Stimulated activated CD8-positive, alpha-beta memory T cell treated with anti-CD3 and anti-CD28 coated beads, Interleukin-12 subunit alpha, Interleukin-12 subunit beta, amount 100 ng/mL, for 1 hour (primary cell): Measurements from ENCODE around the gene ZNF648.
A peak's percentile ranks its signal among the peaks of the same experiment; 100 is the strongest.
"Not testable (repeated sequence)": the region's sequence is repeated elsewhere in the genome, so short reads cannot be mapped to it uniquely, and the experiment has no call there.

Source experiments
- DNase-seq: peaks from one replicate; pipeline ENCODE4 v3.0.0-alpha.2; 2020; ENCODE audit warnings: low read depth

Gene ZNF648, protein sequence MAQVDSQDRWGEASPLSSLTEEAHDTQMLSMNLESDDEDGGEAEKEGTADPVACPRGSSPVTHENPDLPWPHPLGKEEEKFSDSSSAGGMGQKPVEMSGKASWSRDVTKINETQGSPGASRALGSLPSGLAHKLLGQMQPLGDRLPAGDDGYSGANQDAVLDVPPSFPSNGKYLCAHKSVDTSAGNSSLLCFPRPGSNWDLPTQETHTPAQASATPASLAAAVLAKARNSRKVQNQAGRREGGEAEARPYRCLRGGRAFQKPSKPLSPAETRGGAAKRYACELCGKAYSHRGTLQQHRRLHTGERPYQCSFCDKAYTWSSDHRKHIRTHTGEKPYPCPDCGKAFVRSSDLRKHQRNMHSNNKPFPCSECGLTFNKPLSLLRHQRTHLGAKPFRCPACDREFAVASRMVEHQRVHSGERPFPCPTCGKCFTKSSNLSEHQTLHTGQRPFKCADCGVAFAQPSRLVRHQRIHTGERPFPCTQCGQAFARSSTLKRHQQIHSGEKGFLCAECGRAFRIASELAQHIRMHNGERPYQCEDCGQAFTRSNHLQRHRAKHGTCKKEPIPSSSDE

DNA sequence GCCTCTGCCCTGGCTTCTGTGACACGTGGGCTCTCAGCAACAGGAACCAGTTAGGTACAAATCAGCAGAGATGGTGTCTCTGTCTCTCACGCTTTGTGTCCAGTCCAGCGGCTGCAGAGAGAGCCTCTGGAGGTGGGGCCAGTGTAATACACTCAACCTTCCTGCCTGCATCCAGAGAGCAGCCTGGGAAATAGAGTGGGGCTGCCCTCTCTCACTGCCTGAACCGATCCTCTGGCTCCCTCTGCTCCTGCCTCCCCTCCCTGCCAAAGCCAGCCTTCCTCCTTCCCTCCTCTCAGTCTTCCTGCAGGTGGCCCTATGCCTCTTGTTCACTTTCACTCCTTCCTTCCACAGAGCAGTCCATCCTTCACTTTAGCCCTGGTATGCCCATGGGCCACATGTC lies at the start of gene ZNF648:
Gene ZNF648 (minus strand): TSS at position 119 of the 400 bp plus-strand sequence. CDS start 3,702 bp downstream, outside the sequence.
- no peak for DNase-seq

DNA sequence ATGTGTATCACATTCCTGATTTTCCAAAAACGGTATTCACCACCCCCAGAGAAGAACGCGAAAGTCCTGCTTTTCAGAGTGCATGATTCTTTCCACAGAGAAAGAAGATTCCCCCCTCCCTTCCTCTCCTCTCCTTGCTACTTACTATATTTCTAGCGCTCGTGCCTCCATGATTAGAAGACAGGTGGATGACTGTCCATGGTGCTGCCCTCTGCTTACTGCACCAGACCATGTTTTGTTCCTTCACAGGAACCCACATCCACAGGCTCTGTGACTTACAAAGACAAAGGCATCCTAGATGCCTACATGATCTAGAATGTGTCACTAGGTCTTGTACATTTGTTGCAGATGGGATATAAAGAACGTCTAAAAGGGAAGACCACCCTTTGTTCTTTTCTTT lies 49.1 kb upstream of the ZNF648 start:
- DNase-seq, result no peak

DNA sequence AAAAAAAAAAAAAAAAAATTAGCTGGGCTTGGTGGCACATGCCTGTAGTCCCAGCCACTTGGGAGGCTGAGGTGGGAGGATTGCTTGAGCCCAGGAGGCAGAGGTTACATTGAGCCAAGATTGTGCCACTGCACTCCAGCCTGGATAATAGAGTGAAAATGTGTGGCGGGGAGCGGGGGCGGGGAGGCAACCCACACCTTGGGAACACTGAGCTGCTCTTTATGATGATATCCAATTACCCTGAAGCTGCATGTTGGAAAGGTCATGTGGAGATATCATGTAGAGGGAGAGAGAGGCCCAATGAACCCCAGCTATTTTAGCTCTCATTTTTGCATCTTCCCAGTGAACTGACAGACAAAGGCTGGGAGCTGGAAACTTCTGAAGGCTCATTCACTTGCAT lies 48.3 kb upstream of the ZNF648 start:
- no peak for DNase-seq

DNA sequence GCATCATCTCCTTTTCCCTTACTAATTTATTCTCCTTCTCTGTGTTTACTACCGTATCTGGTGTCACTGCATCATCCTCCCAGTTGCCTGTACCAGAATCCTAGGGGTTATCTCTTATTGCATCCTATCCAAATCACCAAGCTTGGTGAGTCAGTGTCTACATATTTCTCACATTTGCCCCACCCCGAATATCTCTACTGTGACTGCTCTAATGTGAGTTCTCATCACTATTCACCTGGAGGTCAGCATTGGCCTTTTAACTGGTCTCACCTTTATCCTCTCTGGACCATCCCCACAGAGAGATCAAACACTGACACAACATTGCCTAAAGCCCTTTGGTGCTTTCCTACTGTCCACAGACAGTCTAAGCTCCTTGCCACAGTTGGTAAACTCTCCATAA lies 45.7 kb upstream of the ZNF648 start:
- no peak for DNase-seq

DNA sequence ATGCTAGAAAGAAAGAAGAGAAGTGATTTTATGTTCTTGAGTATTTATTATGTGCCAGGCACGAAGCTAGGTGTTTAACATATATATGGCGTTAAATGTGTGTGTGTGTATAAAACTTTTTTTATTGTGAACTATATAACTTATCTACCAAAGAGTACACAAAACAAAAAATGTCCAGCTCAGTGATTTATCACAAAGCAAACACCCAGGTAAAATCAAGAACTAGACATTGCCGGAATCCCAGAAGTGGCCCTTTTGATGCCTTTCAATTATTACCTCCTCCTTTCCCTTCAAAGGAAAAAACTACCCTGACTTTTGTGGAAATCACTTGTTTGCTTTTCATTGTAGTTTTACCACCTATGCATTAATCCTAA lies 40.5 kb upstream of the ZNF648 start:
- no peak for DNase-seq

DNA sequence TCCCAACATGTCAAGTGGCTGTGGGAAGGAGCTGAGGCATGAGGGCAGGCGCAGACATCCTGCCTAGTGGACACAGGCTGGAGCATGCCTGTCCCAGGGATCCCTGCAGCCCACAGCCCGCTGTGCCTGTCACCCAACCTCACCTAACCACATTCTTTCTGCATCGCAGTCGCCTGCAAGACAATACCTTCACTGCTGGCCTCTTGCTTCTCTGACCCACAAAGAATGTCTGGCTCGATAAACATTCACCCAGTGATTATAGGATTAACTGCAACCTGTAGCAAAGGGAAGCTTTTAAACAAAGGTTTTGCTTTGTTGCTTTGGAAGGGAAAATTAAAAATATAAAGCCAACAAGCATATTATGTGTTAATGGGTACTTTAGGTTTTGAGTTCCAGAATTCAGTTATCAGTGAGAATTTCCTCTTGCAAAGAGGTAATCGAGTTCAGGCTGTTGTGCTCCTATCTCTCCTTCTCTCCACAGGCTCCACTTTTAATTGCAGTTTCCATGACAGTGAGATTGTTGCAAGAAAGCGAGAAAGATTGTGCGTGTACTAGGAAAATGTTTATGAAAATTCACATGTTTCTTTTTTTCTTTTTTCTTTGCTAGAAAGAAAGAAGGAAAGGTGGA lies 40.0 kb upstream of the ZNF648 start:
- no peak for DNase-seq

DNA sequence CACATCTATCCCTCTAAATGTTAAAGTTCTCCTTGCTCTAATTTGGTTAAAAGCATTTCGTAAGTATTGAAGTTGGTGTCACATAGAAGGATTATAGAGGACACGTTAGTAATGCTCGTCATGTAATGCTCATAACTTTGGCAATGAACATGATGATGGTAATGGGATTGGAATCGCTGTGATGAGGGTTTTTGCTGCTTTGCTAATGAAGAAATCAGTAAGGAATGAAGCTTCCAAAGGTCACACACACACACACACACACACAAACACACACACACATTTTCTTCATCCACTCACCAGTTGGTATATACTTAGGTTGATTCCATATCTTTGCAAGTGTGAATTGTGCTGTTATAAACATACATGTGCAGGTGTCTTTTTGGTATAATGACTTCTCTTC lies 36.8 kb upstream of the ZNF648 start:
- no peak for DNase-seq

DNA sequence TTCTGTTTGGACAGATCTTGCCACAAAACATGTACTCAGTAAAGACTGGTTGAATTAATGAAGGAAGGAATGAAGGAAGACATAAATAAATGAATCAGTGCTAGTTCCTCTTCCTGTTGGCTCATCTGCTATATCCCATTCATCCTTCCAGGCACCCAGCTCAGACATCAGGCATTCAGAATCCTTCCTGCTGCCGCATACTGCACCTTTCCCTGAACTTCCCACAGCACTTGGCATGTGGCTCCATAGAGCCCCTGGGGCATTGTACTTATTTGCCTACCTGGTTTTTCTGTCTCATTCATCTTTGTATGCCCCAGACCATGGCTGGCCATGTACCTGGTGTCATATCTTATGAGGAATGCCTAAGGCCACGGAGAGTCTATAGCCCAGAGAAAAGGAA lies 34.4 kb upstream of the ZNF648 start:
- DNase-seq, result no peak

DNA sequence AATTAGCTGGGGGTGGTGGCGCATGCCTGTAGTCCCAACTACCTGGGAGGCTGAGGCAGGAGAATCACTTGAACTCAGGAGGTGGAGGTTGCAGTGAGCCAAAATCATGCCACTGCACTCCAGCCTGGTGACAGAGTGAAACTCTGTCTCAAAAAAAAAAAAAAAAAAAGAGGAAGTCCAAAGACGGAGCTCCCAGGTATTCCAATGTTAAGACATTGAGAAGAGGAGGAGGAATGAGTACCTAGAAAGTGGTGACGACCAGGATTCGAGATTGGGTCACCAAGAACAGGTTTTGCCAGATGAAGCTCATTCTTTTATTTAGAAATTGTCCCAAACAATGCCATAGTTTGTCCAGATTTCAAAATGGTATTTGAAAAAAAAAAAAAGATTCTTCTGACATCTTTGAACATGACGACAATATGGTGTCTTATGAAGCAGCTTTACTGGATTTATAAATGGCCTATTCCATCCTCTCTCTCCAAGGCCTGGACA lies 33.0 kb upstream of the ZNF648 start:
- DNase-seq, result not testable (repeated sequence)

DNA sequence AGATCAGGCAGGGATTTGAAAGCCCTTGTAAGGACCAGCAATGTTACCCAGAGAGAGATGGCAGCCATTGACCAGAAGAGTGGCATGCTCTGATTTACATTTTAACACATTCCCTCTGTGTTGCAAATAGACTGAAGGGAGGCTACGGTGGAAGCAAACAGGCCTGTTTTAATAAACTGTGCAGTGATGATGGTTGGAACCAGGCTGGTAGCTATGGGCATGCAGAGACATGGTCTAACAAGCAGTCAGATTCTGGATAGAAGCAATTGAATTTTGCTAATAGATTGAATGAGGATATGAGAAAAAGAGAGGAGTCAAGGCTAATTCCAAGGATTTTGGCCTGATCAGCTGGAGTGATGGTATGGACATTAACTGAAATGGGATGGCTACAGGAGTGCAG lies 32.3 kb upstream of the ZNF648 start:
- no peak for DNase-seq

DNA sequence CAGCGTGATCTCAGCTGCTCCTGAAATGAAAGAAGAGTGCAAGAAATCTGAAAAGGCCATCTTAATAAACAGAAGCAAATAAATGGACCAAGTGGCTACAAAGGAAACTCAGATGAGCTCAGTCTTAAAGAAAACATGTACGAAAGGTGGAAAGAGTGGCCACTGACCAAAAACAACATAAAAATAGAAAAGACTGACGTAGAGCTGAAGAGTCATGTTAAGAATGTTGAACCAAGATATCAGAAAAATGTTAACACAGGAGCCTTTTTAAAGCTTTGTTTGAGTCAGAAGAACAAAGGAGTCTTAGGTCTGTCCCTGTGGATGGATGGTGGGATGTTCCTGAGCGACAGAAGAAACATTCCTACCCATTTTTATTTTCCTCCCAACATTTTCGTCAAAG lies 30.8 kb upstream of the ZNF648 start:
- no peak for DNase-seq

DNA sequence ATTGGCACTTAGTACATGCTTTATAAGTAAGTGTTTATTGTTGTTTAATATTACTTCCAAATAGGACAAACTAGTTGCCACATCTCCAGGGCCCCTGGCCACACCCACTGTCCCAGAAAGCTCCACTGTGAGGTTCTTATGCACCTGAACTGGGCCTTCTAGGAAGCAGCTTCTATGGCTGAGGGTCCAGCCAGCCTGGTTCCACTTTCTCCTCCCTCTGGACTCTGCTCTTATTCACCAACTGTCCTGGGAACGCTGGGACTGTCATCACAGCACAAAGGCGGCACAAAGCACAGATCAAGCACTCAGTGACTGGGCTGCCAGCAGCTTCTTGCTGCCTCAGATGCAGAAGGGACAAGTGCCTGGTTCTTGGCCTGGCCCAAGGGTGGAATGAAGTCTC lies 29.6 kb upstream of the ZNF648 start:
- no peak for DNase-seq

DNA sequence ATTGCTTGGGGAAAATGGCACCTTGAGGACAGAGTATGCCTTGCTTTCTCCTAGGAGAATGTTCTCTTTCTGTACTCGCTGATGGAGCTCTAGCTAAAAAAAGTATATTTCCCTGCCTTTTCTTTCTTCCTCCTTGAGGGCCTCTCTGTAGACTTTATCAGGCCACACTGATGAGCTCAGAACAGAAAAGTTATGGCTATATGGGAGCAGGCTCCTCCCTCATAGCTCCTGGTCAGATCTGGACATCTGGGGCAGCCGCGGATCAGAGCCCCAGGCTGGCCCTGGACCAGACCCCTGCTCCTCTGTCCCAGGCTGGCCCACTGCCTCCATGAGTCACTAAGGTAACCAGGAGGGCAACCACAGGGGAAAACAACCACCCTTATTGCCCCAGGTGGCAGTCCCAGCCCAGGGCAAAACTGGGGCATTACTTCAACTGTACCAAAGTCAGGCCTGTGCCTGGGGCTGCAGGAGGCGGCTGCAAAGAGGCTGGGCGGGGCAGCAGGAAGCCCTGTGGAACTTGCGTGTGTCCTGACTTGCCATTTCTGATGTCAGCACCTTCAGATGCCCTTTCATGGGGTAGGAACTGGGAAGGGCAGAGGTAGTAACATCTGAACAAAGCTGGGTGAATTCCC lies 26.3 kb upstream of the ZNF648 start:
- no peak for DNase-seq

DNA sequence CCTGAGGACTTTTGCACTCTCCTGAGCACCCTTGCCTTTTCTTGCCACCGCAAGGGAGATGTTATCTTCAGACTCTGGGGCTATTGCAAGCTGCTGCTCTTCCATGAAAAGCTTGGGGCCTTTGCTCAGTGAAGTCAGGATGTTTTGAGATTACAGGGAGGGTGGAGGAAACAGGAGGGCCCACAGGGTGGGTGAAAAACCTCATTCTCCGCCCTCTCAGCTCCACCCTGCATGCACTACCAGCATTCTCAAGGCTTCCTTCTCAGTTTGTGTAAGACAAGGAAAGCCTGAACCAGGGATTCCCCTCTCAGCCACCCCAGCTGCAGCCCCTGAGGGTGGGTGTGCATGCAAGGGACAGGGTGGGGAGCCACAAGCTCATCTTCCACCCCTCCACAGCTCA lies 25.8 kb upstream of the ZNF648 start:
- no peak for DNase-seq

DNA sequence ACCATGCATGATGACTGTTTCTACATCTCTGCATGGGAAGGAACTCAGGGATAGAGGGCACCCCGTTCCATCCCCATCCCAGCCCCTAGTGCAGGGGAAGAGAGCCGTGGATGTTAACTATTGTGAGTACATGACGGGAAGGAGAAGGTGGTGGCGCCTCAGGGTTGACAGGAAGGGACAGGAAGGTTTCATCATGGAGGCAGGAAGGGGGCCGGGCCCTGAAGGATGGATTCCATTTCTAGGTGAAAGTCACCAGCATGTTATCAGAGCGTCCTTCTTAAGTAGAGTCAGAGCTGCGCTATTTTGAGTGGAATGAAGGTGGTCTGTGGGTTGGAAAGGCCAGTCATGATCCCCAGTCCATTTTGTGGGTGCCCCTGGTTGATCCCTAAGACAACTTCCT lies 25.1 kb upstream of the ZNF648 start:
- DNase-seq, result no peak

DNA sequence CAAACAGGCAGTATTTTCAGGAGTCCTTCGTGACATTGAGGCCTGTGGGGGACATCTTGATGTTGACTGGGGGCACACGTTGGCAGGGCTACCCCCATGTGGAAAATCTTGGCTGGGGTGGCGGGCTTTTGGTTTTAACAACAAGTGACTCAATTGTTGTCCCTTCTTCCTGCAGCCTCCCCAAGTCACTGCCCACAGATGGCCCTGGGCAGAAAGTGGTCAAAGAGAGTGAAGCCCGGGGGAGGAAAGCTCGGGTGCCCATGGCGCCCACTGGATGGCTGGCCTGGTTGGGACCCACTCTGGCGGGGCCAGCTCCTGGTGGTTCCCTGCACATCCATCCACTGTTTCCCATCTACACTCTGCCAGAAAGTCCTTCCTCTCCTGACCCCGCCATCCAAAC lies 24.6 kb upstream of the ZNF648 start:
- DNase-seq, result no peak

DNA sequence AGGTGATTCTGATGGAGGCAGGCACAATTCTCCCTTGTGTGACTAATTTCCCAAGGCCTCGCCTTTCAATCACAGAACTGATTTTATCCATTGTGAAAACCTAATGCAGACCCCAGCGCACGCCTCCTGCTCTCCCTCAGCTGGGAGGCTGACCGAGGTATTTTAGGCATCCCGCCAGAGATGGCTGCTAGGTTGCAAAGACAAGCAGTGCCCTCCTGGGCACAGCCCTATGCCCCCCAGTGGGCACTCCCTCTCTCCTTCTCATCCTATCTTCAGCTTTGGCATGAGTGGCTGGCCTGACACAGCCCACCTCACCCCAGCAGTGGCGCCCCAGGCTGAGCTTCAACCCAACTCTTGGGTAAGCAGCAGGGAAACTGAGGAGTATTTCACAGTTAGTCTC lies 24.2 kb upstream of the ZNF648 start:
- no peak for DNase-seq

DNA sequence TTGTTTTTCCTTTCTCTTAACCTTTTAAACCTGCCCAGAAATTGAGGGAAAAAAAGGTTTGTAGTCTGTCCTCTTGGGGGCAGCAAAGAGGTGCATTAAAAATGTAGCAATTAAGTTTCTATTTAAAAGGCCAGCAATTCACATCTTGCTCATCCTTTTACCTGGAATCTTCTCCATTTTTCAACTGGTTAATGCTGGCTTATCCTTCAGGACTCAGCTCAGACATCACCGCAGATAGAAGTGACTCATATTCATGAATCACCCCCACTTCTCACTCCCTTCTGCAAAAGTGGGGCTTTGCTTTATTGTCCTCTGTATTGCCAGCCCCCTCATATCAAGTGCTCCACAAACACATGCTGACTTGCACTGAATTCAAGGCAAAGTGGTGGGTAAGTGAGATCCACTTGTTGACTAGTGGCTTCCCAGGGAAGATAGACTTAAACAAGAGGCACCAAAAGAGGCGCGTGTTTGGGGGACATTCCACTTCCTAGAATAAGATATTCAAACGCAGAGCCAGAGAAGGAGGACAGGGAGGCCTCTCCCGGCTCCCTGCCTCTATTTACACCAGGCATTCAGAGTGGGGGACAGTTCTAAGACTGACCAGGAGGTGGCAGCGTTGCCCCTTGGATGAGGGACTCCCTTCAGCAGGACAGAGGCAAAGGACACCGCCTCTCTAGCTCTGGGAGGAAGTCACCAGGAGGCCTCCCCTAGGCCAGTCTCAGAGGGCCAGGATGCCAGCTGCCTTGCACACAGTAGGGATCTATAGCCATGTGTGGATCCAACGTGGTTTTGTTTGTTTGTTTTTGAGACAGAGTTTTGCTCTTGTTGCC lies 23.2 kb upstream of the ZNF648 start:
- DNase-seq, result peak; percentile 58

DNA sequence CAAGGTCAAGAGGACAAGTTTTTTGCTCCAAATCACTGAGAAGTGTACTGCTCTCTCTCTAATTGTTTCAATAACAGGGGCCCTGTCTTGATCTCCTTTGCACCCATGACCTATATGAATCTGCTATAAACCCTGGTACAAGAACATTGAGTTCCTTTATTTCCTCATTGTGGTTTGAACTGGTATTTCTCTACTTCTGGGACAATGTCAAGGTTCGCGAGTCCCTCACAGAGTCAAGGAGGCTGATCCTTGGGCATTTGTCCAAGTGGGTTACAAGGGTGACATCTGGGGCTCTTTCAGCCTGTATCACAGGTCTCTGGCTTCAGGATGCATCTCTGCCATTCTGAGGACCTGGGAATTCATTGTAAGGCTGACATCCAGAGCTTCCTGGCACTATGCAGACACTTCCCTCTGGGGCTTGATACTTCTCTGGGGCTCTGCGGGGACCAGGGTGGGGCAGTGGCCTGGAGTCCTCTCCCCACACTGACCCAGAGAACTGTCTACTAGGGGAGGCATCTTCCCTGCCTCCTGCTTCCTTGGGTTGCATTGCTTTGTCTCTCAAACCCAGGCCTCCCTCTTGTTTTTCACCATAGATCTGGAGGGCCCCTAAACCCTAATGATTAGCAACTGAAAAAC lies 22.5 kb upstream of the ZNF648 start:
- DNase-seq, result no peak

DNA sequence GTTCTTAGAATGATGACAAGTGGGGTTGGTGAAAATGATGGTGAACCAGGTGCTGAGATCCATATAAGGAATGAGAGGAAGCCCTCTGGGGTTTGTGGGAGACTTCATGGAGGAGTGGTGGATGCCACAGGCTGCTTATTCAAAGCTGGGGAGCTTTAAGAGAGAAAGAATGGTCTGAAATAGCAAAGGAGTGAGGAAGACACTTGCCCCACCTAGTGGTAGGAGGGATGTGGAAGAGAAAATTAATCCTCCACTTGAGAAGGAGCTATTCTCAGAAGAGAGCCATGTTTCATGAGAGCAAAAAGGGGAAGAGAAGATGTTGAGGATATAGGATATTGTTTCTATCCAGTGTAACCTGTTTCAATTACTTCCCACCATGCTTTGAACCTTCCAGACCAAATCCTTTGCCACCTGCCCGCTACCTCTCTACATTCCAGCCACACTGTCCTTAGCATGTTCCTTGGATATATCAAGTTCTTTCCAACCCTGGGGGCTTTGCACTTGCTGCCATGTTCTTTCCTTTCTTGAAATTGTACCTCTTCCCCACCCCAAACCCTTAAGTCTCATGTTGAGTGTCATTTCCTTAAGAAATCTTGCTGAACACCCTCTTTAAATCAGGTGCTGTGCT lies 19.6 kb upstream of the ZNF648 start:
- DNase-seq, result no peak

DNA sequence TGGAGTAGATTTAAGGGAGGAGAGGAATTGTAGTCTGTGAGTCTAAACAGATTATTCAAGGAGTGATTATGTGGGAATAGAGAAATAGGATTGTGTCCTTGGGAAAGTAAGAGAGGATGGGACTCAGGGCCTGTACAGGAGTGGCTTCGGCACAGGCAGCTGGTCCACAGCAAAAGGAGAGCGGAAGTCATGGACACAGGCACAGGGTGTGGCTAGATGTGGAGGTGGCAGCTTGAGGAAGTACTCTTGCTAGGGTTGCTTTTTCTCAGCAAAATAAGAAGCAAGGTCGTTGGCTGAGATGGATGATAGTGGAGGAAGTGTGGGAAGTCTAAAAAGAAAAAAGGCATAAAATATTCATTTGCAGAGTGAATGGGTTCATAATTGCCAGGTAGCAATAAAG lies 18.5 kb upstream of the ZNF648 start:
- no peak for DNase-seq
